Panc1 (cell line): ENCODE data around the gene MUC2. TPM values are rescaled to one million over a fixed set of nuclear protein-coding genes. Genes with fewer than 3 reads are reported as not detected.

Experiments
- ATAC-seq: fragments of 200-7000 bp; cut with Tn5 transposase; 2 replicates; pipeline ENCODE4 v1.9.1; 2020; ENCODE audit warnings: mild to moderate bottlenecking, moderate library complexity
- BruUV-seq: library from RNA; stranded (reverse); fragments of 400-500 nt; replicated peaks from 2 replicates; lab custom pipeline; 2021; lab: Mats Ljungman, UMichigan
- CTCF ChIA-PET: fragments of 300-600 bp; sonication (Branson Sonifier 250); formaldehyde crosslinking; loops from one replicate; lab custom pipeline; 2022; ENCODE audit warnings: antibody characterized with exemption; lab: Charles Lee
- POLR2A ChIA-PET: fragments of 300-600 bp; sonication (Branson Sonifier 250); formaldehyde crosslinking; loops from one replicate; lab custom pipeline; 2022; ENCODE audit warnings: antibody characterized with exemption; lab: Charles Lee
- DNase-seq: peaks from one replicate; pipeline ENCODE4 v3.0.0-alpha.2; 2010; ENCODE audit warnings: low read depth, low spot score
- H3K27ac ChIP-seq: 2 replicates; pipeline ENCODE4 v1.5.1; 2011; ENCODE audit warnings: mild to moderate bottlenecking, low read length, inconsistent platforms
- H3K27me3 ChIP-seq: fragments of 200-500 bp; sonication (Bioruptor generic); 2 replicates; pipeline ENCODE4 v1.6.0; 2014; ENCODE audit warnings: low read length, inconsistent platforms; ENCODE audit not compliant: control insufficient read depth, insufficient read depth
- H3K36me3 ChIP-seq: fragments of 200-500 bp; sonication (Bioruptor generic); 2 replicates; pipeline ENCODE4 v1.5.1; 2014; ENCODE audit warnings: inconsistent platforms, mild to moderate bottlenecking, low read length, moderate library complexity; ENCODE audit not compliant: control insufficient read depth, insufficient read depth
- H3K4me1 ChIP-seq: 2 replicates; pipeline ENCODE4 v1.5.1; 2011; ENCODE audit warnings: inconsistent platforms, mild to moderate bottlenecking, low read length, moderate library complexity; ENCODE audit not compliant: control insufficient read depth, insufficient read depth
- H3K4me3 ChIP-seq, 2 experiments: 2 replicates each; pipeline ENCODE4 v1.5.1; 2011 to 2012; ENCODE audit warnings: low read depth in 2 of 2, low read length in 2 of 2, mild to moderate bottlenecking in 2 of 2, inconsistent platforms in 1 of 2, moderate library complexity in 1 of 2
- H3K9me3 ChIP-seq: fragments of 200-500 bp; sonication (Bioruptor generic); 2 replicates; pipeline ENCODE4 v1.5.1; 2014; ENCODE audit warnings: low read depth, mild to moderate bottlenecking, inconsistent platforms, low read length, moderate library complexity; ENCODE audit not compliant: control insufficient read depth, insufficient read depth
- CTCF ChIP-seq: fragments of 450-650 bp; IDR thresholded peaks from 2 replicates; pipeline ENCODE4 v1.5.1; 2017; ENCODE audit warnings: mild to moderate bottlenecking
- POLR2AphosphoS5 ChIP-seq: IDR thresholded peaks from 2 replicates; pipeline ENCODE4 v1.6.1; 2012; ENCODE audit warnings: mild to moderate bottlenecking, low read depth, low read length, moderate library complexity
- REST ChIP-seq, 2 experiments: IDR thresholded peaks; 2 replicates each; pipeline ENCODE4 v1.6.1; 2011 to 2012; ENCODE audit warnings: low read depth in 2 of 2, control low read depth in 1 of 2, low read length in 1 of 2, mild to moderate bottlenecking in 1 of 2, moderate library complexity in 1 of 2; ENCODE audit not compliant: insufficient read depth in 1 of 2
- SIN3A ChIP-seq: IDR thresholded peaks from 2 replicates; pipeline ENCODE4 v1.6.1; 2012; ENCODE audit warnings: low read depth, mild to moderate bottlenecking, low read length, moderate library complexity, borderline replicate concordance; ENCODE audit not compliant: insufficient read depth
- TCF7L2 ChIP-seq: IDR thresholded peaks from 2 replicates; pipeline ENCODE4 v1.6.1; 2011; ENCODE audit warnings: mild to moderate bottlenecking, low read depth, low read length, inconsistent platforms
- in situ Hi-C: cut with HindIII; loops from 2 replicates; pipeline ENCODE4 v1.10.0; 2016; ENCODE audit warnings: low sequenced_read_pairs, low pct_unique_long_range_greater_than_20kb
- intact Hi-C: fragments of 100-400 bp; cut with micrococcal nuclease; formaldehyde crosslinking; loops from one replicate; pipeline ENCODE4 v1.10.0; 2022; ENCODE audit not compliant: unreplicated experiment
- total RNA-seq: library from RNA; stranded (reverse); gene quantifications from one replicate; pipeline ENCODE4 v1.2.1, GENCODE V29; 2021; ENCODE audit not compliant: unreplicated experiment

The MUC2 gene
- total RNA-seq, 1 experiment from 2014 or later, result 0.08 TPM

- Histone ChIP-seq H3K27me3 (no peaks in the 10 kb centered on the region), H3K27ac (no peak overlapping the region), H3K4me3 (no peak overlapping the region), H3K4me1 (peaks cover 12% of the 10 kb centered on the region; the same call in 1 of the 2 replicates), H3K36me3 (no peaks in the 10 kb centered on the region), H3K9me3 (no peaks in the 10 kb centered on the region)
- no peak for ATAC-seq
- POLR2A ChIA-PET, result no interaction called here
- in situ Hi-C loops, result no loop called here
- CTCF ChIA-PET, result interaction anchor here (0.8 to 1.1 kb wide), 4 partner anchors 13 to 205 kb away, joined by 3 to 4 read pairs (median 4); no protein-coding TSS in a partner anchor
- no peak for DNase-seq
- intact Hi-C loops, result no loop called here
- no TSS peak for BruUV-seq
- no peak for TF ChIP-seq REST (IDR thresholded peaks at IDR 0.05; ENCODE audit: insufficient read depth in 1 of 2, low read depth in 2 of 2, low read length in 1 of 2)
- no peak for TF ChIP-seq CTCF
- TF ChIP-seq TCF7L2, result no peak
- TF ChIP-seq SIN3A, result no peak
- no peak for TF ChIP-seq POLR2AphosphoS5
These were observed 22.3 kb upstream of the MUC2 start for GRCh38 chr11:1052133-1053011.

- no TSS peak for BruUV-seq
- Histone ChIP-seq H3K36me3 (no peaks in the 10 kb centered on the region), H3K9me3 (no peaks in the 10 kb centered on the region), H3K27ac (no peak overlapping the region), H3K4me1 (peaks cover 12% of the 10 kb centered on the region; the same call in 1 of the 2 replicates), H3K4me3 (no peak overlapping the region), H3K27me3 (no peaks in the 10 kb centered on the region)
- POLR2A ChIA-PET, result no interaction called here
- CTCF ChIA-PET, result interaction anchor here (0.6 to 1.1 kb wide), 2 partner anchors 35 to 155 kb away, joined by 4 to 7 read pairs; no protein-coding TSS in a partner anchor
- ATAC-seq, result no peak
- no peak for DNase-seq
- intact Hi-C loops, result no loop called here
- in situ Hi-C loops, result no loop called here
- TF ChIP-seq REST (IDR thresholded peaks at IDR 0.05; ENCODE audit: insufficient read depth in 1 of 2, low read depth in 2 of 2, low read length in 1 of 2), result no peak
- TF ChIP-seq POLR2AphosphoS5, result no peak
These were observed 21.4 kb upstream of the MUC2 start for GRCh38 chr11:1053121-1053901.
